Esophagus (tissue), 2 donors: ENCODE data around the gene SAFB. TPM values are rescaled to one million over a fixed set of nuclear protein-coding genes. Genes with fewer than 3 reads are reported as not detected.
A peak's percentile ranks its signal among the peaks of the same experiment; 100 is the strongest.

Experiments
- H3K27ac ChIP-seq, 2 donors: one replicate each; pipeline ENCODE4 v1.5.1; 2013; ENCODE audit warnings: low read depth in 2 of 2, mild to moderate bottlenecking in 2 of 2, inconsistent platforms in 1 of 2, low read length in 1 of 2, moderate library complexity in 1 of 2
- H3K27me3 ChIP-seq, 2 donors: one replicate each; pipeline ENCODE4 v1.6.1; 2013; ENCODE audit warnings: low read length in 2 of 2, control low read depth in 1 of 2, mild to moderate bottlenecking in 1 of 2; ENCODE audit not compliant: insufficient read depth in 2 of 2, control insufficient read depth in 1 of 2
- H3K36me3 ChIP-seq, 2 donors: one replicate each; pipeline ENCODE4 v1.6.1; 2013; ENCODE audit warnings: low read length in 1 of 2; ENCODE audit not compliant: control insufficient read depth in 2 of 2, insufficient read depth in 2 of 2
- H3K4me1 ChIP-seq, 2 donors: one replicate each; pipeline ENCODE4 v1.6.1; 2013; ENCODE audit warnings: low read length in 1 of 2; ENCODE audit not compliant: control insufficient read depth in 2 of 2, insufficient read depth in 2 of 2
- H3K4me3 ChIP-seq, 2 donors: one replicate each; pipeline ENCODE4 v1.5.1; 2013; ENCODE audit warnings: low read length in 2 of 2, mild to moderate bottlenecking in 2 of 2, low read depth in 1 of 2, moderate library complexity in 1 of 2
- H3K9me3 ChIP-seq, 2 donors: one replicate each; pipeline ENCODE4 v1.6.1; 2013; ENCODE audit warnings: mild to moderate bottlenecking in 2 of 2, low read depth in 1 of 2, low read length in 1 of 2, moderate library complexity in 1 of 2; ENCODE audit not compliant: control insufficient read depth in 2 of 2, insufficient read depth in 1 of 2
- WGBS, 2 donors: extraction: QIAGEN DNeasy Blood & Tissue Kit; methylation state at CpG; one replicate each; pipeline ENCODE4 v1.1.7; 2013; 5-methylcytosine and 5-hydroxymethylcytosine counted together
- polyA plus RNA-seq, 2 donors: library from polyadenylated mRNA; stranded (reverse); fragments of 200-250 nt; gene quantifications; one replicate each; pipeline ENCODE4 v1.2.3, GENCODE V29; 2013
- donor health status: healthy with polysubstance abuse.
- donor health status: Bipolar disorder and iron deficiency.

Gene SAFB
- polyA plus RNA-seq, 2 donors: 44.2 to 48.5 TPM

- peaks cover 0 to 19% of the 10 kb centered on the region in 2 donors for H3K4me1 ChIP-seq
- H3K27ac ChIP-seq: peak overlapping the region; percentile 95 to 97
- H3K4me3 ChIP-seq: peak overlapping the region; percentile 36 to 82
- H3K36me3 ChIP-seq: peaks cover 18 to 56% of the 10 kb centered on the region in 2 donors
- H3K9me3 ChIP-seq: no peaks in the 10 kb centered on the region
- no peaks in the 10 kb centered on the region for H3K27me3 ChIP-seq
- WGBS, 2 donors: 36 to 41% methylated on average over 42 of the region's 42 CpGs
Measured at GRCh38 chr19:5691822-5692722, 69.2 kb downstream of the SAFB start.

GRCh38 chr19:5692723-5693194 is 69.9 kb downstream of the SAFB start:
- H3K4me1 ChIP-seq: peaks cover 0 to 13% of the 10 kb centered on the region in 2 donors
- H3K9me3 ChIP-seq: no peaks in the 10 kb centered on the region
- H3K27ac ChIP-seq: no peak overlapping the region
- no peak overlapping the region for H3K4me3 ChIP-seq
- peaks cover 18 to 57% of the 10 kb centered on the region in 2 donors for H3K36me3 ChIP-seq
- H3K27me3 ChIP-seq: no peaks in the 10 kb centered on the region
- WGBS, 2 donors: 68 to 74% methylated on average over 7 of the region's 7 CpGs

GRCh38 chr19:5693195-5694166 is 70.6 kb downstream of the SAFB start:
- peaks cover 19 to 61% of the 10 kb centered on the region in 2 donors for H3K36me3 ChIP-seq
- H3K27me3 ChIP-seq: no peaks in the 10 kb centered on the region
- no peak overlapping the region for H3K4me3 ChIP-seq
- WGBS, 2 donors: 76 to 78% methylated on average over 38 to 39 of the region's 39 CpGs
- H3K27ac ChIP-seq: no peak overlapping the region
- no peaks in the 10 kb centered on the region for H3K9me3 ChIP-seq
- peaks cover 0 to 12% of the 10 kb centered on the region in 2 donors for H3K4me1 ChIP-seq

DNA sequence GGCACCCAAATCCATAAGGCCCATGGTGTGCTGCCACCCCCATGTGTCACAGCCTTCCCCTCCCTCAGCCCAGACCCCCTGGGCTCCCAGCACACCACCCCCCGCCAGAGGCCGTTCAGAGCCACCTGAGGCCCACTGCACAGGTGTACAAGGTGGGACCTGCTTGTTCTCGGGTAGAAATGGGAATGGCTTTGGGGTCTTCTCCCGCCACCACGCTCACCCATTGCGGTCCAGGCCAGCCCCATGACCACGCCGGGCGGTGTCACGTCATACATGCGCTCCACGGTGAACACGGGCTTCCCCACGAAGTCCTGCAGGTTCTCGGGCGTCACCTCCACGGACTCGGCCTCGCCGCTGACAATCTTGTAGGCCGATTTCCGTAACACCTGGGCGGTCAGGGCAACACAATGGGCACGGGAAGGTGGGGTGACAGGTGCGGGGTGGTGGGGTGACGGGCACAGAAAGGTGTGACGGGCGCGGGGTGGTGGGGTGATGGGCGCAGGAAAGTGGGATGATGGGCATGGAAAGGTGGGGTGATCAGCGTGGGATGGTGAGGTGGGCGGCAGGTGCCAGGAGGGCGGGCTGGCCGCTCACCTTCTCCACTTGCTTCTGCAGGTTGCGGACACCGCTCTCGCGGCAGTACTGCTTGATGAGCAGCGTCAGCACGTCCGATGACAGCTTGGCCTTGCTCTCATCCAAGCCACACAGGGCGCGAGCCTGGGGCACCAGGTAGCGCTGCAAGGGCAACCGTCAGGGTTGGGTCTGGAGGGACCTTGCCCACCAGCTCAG is 71.5 kb downstream of the SAFB start:
- 90 to 91% methylated on average over 40 to 45 of the region's 45 CpGs for WGBS, 2 donors
- no peak overlapping the region for H3K27ac ChIP-seq
- H3K4me3 ChIP-seq: no peak overlapping the region
- peaks cover 0 to 12% of the 10 kb centered on the region in 2 donors for H3K4me1 ChIP-seq
- no peaks in the 10 kb centered on the region for H3K27me3 ChIP-seq
- no peaks in the 10 kb centered on the region for H3K9me3 ChIP-seq
- H3K36me3 ChIP-seq: peaks cover 25 to 69% of the 10 kb centered on the region in 2 donors

DNA sequence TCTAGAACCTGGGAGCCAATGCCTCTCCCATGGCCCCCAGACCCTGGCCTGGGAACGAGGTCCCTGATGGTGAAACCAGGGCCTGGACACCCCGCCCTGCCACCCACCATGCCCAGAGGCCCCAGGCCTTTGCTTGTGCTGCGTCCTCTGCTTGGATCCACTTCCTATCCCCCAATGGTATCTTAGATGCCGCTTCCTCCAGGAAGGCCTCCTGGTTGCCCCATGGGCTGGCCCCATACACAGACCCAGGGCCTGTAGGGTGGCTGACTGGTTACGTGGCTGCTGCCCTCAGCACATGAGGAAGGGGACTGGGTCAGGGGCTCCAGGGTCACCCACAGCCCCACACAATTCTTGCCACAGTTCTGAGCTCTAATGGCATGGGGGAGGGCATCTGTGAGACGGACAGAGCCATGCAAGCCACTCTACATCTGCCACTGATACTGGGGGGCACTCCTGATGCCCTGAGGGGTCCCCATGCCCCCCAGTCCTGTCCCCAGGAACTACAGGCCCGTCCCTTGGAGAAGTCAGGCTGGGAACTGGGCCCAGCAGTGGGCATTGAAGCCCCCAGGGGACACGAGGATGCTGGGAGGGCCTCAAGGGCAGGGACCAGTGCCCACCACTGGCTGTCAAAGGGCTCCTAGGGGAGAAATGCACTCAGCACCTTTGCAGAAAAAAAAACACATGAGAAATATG is 72.2 kb downstream of the SAFB start:
- H3K4me1 ChIP-seq: peaks cover 0 to 12% of the 10 kb centered on the region in 2 donors

DNA sequence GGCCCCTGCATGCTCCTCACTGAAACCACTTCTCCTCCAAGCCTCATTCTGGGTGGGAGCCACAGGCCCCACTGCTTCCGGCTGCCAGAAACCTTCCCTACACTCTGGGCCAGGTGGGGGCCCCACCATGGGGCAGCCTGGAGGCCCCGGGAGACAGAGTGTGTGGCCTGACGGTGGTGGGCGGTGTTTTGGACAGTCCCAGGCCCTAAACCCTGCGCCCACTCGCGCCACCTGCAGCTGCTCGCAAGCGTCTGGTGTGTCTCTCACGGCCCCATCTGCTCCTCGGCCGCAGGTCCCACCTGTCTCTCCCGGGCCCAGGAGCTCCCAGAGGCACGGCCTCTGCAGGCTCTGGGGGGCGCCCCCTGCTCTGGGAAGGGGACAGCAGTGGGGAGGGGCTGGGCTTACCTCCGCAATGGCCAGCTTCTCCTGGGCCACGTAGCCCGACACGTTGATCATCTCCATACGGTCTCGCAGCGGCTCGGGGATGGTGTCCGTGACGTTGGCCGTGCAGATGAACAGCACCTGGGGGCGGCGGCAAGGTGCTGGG is 72.8 kb downstream of the SAFB start:
- WGBS, 2 donors: 83 to 86% methylated on average over 28 of the region's 28 CpGs
- Histone ChIP-seq H3K4me1 (peaks cover 0 to 8% of the 10 kb centered on the region in 2 donors), H3K36me3 (peaks cover 25 to 75% of the 10 kb centered on the region in 2 donors), H3K4me3 (no peak overlapping the region), H3K27ac (no peak overlapping the region), H3K9me3 (no peaks in the 10 kb centered on the region), H3K27me3 (no peaks in the 10 kb centered on the region)

More for the DNA sequence above, 72.2 kb downstream of the SAFB start:
- Histone ChIP-seq H3K4me3 (no peak overlapping the region), H3K36me3 (peaks cover 25 to 69% of the 10 kb centered on the region in 2 donors), H3K27ac (no peak overlapping the region), H3K9me3 (no peaks in the 10 kb centered on the region), H3K27me3 (no peaks in the 10 kb centered on the region)
- WGBS, 2 donors: 83 to 87% methylated on average over 8 of the region's 8 CpGs

DNA sequence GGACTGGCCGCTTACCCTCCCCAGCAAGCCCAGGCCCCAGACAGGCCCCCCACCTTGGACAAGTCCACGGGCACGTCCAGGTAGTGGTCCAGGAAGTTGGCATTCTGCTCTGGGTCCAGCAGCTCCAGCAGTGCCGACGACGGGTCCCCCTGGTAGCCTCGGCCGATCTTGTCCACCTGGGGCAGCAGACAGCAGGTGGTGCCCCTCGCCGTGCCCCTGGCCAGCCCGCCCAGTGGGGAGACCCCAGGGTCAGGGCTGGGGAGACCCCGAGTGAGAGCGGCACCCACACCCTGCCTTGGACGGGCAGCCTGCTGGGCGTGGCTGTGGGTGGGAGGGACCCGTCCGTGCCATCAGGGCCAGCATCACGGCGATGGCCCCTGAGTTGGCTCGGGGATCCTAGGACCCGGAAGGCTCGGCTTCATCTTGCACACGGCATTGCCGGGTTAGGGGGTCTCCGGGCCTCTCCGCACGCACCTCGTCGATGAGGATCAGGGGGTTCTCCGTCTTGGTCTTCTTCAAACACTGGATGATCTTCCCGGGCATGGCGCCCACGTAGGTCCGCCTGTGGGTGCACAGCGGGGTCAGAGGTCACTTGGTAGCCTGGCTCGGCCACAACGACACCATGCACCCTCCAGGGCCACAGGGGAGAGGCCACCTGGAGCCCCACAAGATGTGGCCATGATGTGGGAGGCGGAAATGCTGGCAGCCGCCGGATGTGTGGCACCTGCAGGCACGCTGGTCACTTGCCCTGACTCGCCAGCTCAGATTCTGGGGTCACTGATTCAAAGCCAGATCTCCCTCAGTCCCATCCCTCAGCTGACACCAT is 73.5 kb downstream of the SAFB start:
- H3K36me3 ChIP-seq: peaks cover 25 to 77% of the 10 kb centered on the region in 2 donors
- H3K27me3 ChIP-seq: no peaks in the 10 kb centered on the region
- peaks cover 0 to 8% of the 10 kb centered on the region in 2 donors for H3K4me1 ChIP-seq
- WGBS, 2 donors: 78 to 82% methylated on average over 41 to 42 of the region's 42 CpGs
- H3K9me3 ChIP-seq: no peaks in the 10 kb centered on the region
- no peak overlapping the region for H3K4me3 ChIP-seq
- no peak overlapping the region for H3K27ac ChIP-seq
